Umbilical cord (tissue), 2 donors: ENCODE results near the gene IGSF9B. TPM values are rescaled to one million over a fixed set of nuclear protein-coding genes. Genes with fewer than 3 reads are reported as not detected.
"Not testable (repeated sequence)": the region's sequence is repeated elsewhere in the genome, so short reads cannot be mapped to it uniquely, and the experiment has no call there.

Experiments
- DNase-seq: peaks from one replicate; pipeline ENCODE4 v3.0.0-alpha.2; 2015; ENCODE audit warnings: low spot score
- total RNA-seq: library from RNA; depleted of rRNA; stranded (reverse); fragments of >200 nt; gene quantifications from one replicate; pipeline ENCODE4 v1.2.3, GENCODE V29; 2014; ENCODE audit warnings: low replicate concordance; ENCODE audit not compliant: insufficient read depth

The IGSF9B gene
- total RNA-seq: 30.1 TPM

GRCh38 chr11:133956650-133957633 lies at the start of gene IGSF9B:
Gene IGSF9B (minus strand): TSS chr11:133956968. CDS start chr11:133956754, 214 bp downstream.
- peak; percentile 87 for DNase-seq

GRCh38 chr11:134004496-134005172 lies 47.9 kb upstream of the IGSF9B start:
- peak; percentile 90 for DNase-seq

GRCh38 chr11:134003792-134004495 lies 47.2 kb upstream of the IGSF9B start:
- no peak for DNase-seq

GRCh38 chr11:134002819-134003218 lies 46.1 kb upstream of the IGSF9B start:
- not testable (repeated sequence) for DNase-seq

- DNase-seq: not testable (repeated sequence)
These were observed 45.6 kb upstream of the IGSF9B start for GRCh38 chr11:134002338-134002737.

- no peak for DNase-seq
These were observed 44.8 kb upstream of the IGSF9B start for GRCh38 chr11:134001596-134001995.

GRCh38 chr11:134001088-134001487 lies 44.3 kb upstream of the IGSF9B start:
- DNase-seq: no peak

- no peak for DNase-seq
These were observed 42.6 kb upstream of the IGSF9B start for GRCh38 chr11:133999355-133999754.

GRCh38 chr11:133997554-133997953 lies 40.8 kb upstream of the IGSF9B start:
- no peak for DNase-seq

GRCh38 chr11:133996671-133997070 lies 39.9 kb upstream of the IGSF9B start:
- DNase-seq: no peak

GRCh38 chr11:133995066-133995465 lies 38.3 kb upstream of the IGSF9B start:
- DNase-seq: no peak

GRCh38 chr11:133993921-133994320 lies 37.2 kb upstream of the IGSF9B start:
- no peak for DNase-seq

GRCh38 chr11:133993107-133993506 lies 36.3 kb upstream of the IGSF9B start:
- no peak for DNase-seq

GRCh38 chr11:133992121-133992520 lies 35.4 kb upstream of the IGSF9B start:
- no peak for DNase-seq

GRCh38 chr11:133991101-133991500 lies 34.3 kb upstream of the IGSF9B start:
- no peak for DNase-seq

- no peak for DNase-seq
These were observed 33.7 kb upstream of the IGSF9B start for GRCh38 chr11:133990501-133990900.

- no peak for DNase-seq
These were observed 32.1 kb upstream of the IGSF9B start for GRCh38 chr11:133988686-133989410.

GRCh38 chr11:133987171-133987570 lies 30.4 kb upstream of the IGSF9B start:
- DNase-seq: no peak

- DNase-seq: no peak
These were observed 29.5 kb upstream of the IGSF9B start for GRCh38 chr11:133985981-133986944.

GRCh38 chr11:133984828-133985227 lies 28.1 kb upstream of the IGSF9B start:
- DNase-seq: no peak
